SK-N-SH treated with all-trans-retinoic acid at 6 μM for 48 hours (cell line): ENCODE data around the gene PHPT1.

Source experiments
- BACH2 ChIP-seq: fragments of 250-450 bp; sonication (Bioruptor Pico); IDR thresholded peaks from 2 replicates; pipeline ENCODE4 v1.9.0; 2021; ENCODE audit warnings: mild to moderate bottlenecking, borderline replicate concordance
- CREB5 ChIP-seq: fragments of 250-450 bp; sonication (Bioruptor Pico); IDR thresholded peaks from 2 replicates; pipeline ENCODE4 v1.5.1; 2020; ENCODE audit warnings: low read depth, mild to moderate bottlenecking, moderate library complexity
- CSDC2 ChIP-seq: fragments of 250-450 bp; sonication (Bioruptor Pico); IDR thresholded peaks from 2 replicates; pipeline ENCODE4 v1.5.0; 2020; ENCODE audit warnings: mild to moderate bottlenecking, moderate library complexity
- ISL1 ChIP-seq: fragments of 250-450 bp; sonication (Bioruptor Pico); IDR thresholded peaks from 2 replicates; pipeline ENCODE4 v2.1.2; 2022; ENCODE audit warnings: mild to moderate bottlenecking, moderate library complexity
- PATZ1 ChIP-seq: fragments of 250-450 bp; sonication (Bioruptor Pico); IDR thresholded peaks from 2 replicates; pipeline ENCODE4 v1.8.0; 2020; ENCODE audit warnings: mild to moderate bottlenecking, moderate library complexity, borderline replicate concordance
- RARB ChIP-seq: fragments of 250-450 bp; sonication (Bioruptor Pico); IDR thresholded peaks from 2 replicates; pipeline ENCODE4 v1.8.0; 2021; ENCODE audit warnings: mild to moderate bottlenecking, moderate library complexity
- SNAI2 ChIP-seq: fragments of 250-450 bp; sonication (Bioruptor Pico); IDR thresholded peaks from 2 replicates; pipeline ENCODE4 v1.5.0; 2020; ENCODE audit warnings: mild to moderate bottlenecking, moderate library complexity
- TCF4 ChIP-seq: fragments of 250-450 bp; sonication (Bioruptor Pico); IDR thresholded peaks from 2 replicates; pipeline ENCODE4 v1.8.0; 2021; ENCODE audit warnings: mild to moderate bottlenecking, moderate library complexity, borderline replicate concordance
- TSHZ2 ChIP-seq: fragments of 250-450 bp; sonication (Bioruptor Pico); IDR thresholded peaks from 2 replicates; pipeline ENCODE4 v1.5.0; 2020; ENCODE audit warnings: mild to moderate bottlenecking, moderate library complexity
- ZC3H10 ChIP-seq: fragments of 250-450 bp; sonication (Bioruptor Pico); IDR thresholded peaks from 2 replicates; pipeline ENCODE4 v1.5.1; 2021; ENCODE audit warnings: mild to moderate bottlenecking, moderate library complexity
- ZFP30 ChIP-seq: fragments of 450-650 bp; formaldehyde crosslinking; IDR thresholded peaks from 2 replicates; pipeline ENCODE4 v1.5.0; 2022; ENCODE audit warnings: mild to moderate bottlenecking, moderate library complexity
- ZNF565 ChIP-seq: fragments of 450-650 bp; formaldehyde crosslinking; conservative IDR thresholded peaks from 2 replicates; pipeline ENCODE4 v1.5.0; 2020; ENCODE audit warnings: low read depth, mild to moderate bottlenecking, moderate library complexity

GRCh38 chr9:136826188-136826541 lies 23.0 kb upstream of the PHPT1 start:
- TF ChIP-seq ZC3H10 (no peak), TSHZ2 (CRISPR knock-in tag) (no peak), TCF4 (CRISPR knock-in tag) (no peak), PATZ1 (CRISPR knock-in tag) (no peak), ISL1 (no peak), ZFP30 (CRISPR knock-in tag) (no peak), SNAI2 (no peak), CREB5 (no peak), ZNF565 (CRISPR knock-in tag) (no peak), BACH2 (no peak), RARB (CRISPR knock-in tag) (no peak), CSDC2 (CRISPR knock-in tag) (no peak)
